ENCODE data around the gene ZYX.
"Not testable (repeated sequence)": the region's sequence is repeated elsewhere in the genome, so short reads cannot be mapped to it uniquely, and the experiment has no call there.

The ZYX gene

DNA sequence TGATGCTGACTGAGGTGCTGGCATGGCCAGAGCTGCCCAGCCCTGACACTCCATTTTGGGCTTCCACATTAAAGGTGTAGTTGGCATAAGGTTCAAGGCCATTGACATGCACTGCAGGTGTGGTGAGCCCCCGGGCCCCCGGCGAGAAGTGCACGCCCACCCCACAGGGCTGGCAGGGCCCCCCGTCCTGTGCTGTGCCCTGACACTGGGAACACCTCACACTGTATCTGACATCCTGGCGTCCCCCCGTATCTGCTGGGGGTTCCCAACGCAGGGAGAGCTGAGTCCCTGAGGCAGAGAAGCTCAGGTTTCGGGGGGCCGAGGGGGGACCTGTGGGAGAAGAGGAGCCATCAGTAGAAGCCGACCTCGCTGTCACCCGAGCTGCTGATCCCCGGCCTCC lies 17.5 kb downstream of the ZYX start:
- no peak for DNase-seq

DNA sequence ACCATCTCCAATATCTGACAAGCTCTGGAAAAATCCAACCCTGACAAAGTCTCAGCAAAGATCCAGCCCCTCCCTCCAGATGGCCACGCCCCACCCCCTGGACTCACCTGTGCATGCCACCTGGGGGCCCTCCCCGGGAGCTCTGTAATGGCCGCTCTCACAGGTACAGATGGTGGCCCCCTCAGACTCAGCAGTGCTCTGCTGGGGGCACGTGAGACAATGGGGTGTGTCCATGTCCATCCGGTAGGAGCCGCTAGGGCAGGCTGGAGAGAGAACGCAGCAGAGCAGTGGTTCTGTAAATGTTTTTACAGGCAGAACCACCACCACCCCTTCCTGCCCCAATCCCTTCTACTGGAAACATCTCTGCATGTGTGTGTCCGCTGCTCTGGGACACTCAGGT lies 18.0 kb downstream of the ZYX start:
- no peak for DNase-seq

DNA sequence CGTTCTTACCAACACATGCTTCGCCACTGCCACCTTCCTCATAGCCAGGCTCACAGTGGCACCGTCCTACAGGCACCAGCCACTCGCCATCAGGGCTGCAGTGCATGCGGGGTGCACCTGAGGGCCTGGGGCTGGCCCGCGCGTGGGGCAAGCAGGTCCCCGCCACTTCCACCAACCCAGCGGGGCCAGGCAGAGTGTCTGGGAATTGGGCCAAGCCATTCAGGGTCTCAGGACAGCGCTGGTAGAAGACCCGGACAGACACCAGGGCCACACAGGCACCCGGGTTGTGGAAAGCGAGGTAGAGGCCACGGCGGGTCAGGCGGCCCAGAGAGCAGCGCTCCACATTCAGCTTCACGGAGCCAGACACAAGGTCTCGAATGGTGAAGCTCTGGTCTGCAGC lies 18.5 kb downstream of the ZYX start:
- no peak for DNase-seq

DNA sequence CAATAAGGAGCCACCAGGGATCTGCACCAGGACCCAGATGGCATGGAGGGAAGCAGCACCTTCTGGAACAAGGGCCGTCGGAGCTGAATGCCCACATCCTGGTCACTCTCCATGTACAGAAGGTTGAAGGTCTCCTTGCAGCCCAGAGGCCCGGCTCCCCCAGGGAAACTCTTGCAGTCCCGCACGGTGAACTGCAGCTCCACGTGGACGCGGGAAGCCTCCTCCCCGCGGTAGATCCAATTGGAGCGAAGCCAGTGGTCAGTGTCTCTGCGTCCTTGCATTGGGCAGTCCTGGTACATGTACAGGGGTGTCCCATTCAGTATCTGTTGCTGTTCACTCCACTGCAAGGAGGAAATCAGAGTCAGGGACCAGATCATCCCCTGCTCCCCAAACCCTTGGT lies 20.1 kb downstream of the ZYX start:
- no peak for DNase-seq

- DNase-seq, result not testable (repeated sequence)
These were observed 21.1 kb downstream of the ZYX start for GRCh38 chr7:143402233-143402632.

DNA sequence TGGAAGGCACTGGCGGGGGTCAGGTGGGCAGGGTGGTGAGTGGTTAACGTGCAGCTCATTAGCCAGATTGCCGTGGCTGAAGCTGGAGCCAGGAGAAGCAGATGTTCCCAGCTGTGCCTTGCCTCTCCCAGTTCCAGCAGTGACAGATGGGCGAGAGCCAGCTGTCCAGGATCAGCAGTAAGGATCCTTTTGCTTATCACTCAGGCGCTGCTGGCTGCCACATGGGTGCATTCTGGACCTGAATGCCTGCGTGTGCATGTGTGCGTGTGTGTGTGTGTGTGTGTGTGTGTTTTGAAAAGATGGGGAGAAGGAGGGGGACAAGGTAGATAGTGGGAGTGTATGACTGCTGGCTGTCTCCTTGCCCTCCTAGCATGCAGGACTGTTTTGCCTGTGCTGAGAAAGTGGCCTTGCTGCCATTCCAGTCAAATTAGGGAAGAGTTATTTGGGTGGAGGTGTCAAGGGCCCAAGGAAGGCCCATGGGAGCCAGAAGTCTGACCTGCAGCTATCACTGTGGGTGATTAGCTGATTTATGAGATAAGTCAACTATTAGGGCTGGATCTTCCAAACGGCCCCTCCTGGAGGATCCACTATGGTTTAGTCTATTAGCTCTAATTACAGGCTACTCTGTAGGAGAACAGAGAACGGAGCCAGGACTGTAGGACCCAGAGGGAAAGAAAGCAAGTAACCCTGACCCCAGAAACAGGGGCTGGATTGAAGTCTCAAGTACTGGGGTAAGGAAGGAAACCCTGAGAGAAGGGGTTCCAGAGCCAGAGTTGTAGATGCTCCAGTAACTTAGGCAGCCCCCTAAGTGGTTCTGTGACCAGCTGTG lies 24.2 kb downstream of the ZYX start:
- no peak for DNase-seq

GRCh38 chr7:143406002-143406357 lies 24.8 kb downstream of the ZYX start:
- DNase-seq, result no peak

DNA sequence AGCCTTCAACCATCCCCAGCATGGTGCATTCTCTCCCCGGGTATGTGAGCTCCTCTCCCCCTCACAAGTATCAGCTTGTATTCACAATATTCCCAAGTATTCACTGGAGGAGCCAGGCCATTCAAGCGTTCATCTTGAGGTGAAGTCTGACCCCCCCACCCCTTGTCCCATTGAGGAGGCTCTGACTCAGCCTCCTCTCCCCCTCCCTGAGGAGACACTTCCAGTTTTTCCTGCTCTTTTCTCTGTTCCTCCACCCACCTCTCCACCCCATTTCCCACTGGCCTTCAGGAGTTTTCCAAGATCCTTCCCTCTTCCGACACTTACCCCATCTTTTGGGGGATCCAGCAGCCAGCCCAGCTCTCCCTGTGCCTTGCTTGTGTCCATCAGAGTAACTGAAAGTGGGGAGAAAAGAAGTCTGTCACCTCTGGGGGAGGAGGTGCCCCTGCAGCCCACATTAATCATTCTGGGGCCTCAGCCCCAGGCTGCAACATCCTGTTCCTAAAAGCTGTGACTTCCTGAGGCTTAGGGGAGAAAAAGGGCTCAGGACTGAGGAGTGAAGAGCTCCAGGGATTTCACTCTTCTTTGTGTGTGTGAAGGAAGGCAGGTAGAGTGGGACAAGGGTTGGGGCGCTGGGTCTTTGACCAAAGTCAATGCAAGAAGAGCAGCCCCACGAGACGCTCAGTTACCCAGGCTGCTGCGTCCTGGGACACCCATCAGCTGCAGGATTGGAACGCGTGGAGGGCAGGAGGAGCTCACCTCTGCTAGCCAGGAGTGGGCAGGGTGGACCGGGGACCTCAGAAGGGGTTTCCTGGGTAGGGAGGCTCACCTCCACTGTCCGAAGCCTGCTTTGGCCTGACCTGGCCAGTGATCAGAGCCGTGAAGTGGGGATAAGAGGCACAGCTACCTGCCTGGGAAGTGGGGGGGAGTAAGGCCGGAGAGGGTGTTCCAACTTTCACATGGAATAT lies 26.4 kb downstream of the ZYX start:
- DNase-seq, result no peak

- no peak for DNase-seq
These were observed 27.1 kb downstream of the ZYX start for GRCh38 chr7:143408252-143408685.

- DNase-seq, result peak; percentile 50
These were observed 27.8 kb downstream of the ZYX start, which contains the start of gene EPHA1 for GRCh38 chr7:143408686-143409561. EPHA1 (minus strand) TSS chr7:143408856; CDS start chr7:143408805, 51 bp downstream.

DNA sequence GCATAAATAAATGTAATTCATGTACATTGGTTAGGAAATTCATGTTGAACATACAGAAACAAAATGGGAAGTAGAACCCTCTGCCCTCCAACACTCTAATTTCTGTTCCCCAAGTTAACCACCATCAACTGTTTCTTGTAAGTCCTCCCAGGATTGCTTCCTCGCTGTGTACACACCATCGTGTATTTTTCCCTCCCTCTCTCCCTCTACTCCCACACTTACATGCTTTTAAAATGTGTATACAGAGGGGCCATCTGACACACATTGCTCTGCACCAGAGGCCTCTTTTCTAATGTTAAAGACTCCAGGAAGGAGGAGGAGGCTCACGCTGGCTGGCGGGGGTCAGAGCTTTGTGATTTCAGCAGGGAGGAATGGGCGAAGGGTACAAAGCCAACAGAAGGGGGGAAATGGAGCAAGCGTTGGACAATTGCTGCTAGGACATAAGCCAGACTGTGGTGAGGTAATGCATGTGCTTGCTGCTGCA lies 29.4 kb downstream of the ZYX start:
- peak; percentile 52 for DNase-seq

DNA sequence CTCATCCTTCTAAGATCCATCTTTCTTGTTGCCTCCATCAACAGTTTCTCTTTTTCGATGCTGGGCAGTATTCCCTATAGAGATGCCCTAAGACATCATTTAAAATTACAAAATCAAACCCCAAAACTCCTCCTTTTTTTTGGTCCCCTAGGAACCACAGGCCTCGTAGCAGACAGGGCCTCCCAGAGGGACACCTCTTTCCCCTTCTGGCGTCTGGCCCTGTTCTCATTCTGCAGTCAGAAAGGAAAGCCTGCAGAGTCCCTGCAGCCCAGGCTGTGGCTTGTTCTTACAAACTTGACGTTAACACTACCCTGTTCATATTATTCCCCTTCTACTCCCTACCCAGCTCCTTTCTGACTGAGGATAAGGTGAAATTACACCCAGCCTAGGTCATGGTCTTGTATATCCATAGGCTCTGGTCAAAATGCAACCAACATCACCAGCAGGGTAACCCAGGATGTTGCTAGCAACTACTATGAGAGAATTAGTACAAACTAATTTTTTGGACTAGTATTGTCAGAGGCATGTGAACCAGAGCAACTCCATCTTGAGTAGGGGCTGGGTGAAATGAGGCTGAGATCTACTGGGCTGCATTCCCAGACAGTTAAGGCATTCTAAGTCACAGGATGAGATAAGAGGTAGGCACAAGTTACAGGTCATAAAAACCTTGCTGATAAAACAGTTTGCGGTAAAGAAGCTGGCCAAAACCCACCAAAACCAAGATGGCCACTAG lies 31.0 kb downstream of the ZYX start:
- DNase-seq, result no peak

GRCh38 chr7:143413123-143413522 lies 32.0 kb downstream of the ZYX start:
- no peak for DNase-seq

DNA sequence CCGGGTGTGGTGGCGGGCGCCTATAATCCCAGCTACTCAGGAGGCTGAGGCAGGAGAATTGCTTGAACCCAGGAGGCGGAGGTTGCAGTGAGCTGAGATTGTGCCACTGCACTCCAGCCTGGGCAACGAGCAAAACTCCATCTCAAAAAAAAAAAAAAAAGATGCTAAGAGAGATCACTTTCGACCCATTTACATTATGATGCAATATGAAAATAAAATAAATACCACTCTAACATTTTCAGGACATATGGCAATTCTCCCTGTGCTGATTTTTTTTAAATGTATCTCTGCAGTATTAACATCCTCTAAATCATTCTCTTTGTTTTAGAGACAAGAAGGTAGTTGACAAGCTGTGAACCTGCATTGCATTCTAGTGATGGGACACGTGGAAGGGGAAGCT lies 34.1 kb downstream of the ZYX start:
- not testable (repeated sequence) for DNase-seq

DNA sequence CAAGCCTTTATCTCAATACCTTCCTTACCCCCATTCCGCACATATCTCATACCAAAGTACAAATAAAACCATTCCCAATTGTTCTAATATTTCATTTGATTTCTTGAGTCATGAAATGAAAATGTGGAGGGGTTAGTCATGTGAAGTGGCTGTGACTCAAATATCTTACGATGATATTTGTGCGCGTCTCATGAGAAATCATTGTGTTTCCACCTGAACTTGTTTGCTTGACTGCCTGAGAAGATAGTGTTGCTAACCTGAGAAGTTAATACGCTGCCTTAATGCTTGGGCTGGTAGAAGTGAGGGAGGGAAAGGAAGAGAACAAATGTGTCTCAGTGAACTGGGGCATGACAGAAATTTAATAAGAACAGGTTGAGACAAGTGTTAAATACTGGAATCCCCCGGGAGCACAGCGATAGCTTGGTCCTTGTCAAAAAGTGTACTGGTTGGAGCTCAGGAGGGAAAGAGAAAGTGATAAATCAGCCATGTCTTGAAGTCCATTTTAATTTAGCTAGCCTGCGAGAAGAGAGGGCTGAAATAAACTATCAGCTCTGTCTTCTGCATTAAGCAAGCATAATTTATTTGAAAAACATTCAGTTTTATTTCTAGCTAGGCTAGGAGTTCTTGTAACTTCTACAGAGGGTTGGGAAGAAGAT lies 34.7 kb downstream of the ZYX start:
- DNase-seq, result no peak

DNA sequence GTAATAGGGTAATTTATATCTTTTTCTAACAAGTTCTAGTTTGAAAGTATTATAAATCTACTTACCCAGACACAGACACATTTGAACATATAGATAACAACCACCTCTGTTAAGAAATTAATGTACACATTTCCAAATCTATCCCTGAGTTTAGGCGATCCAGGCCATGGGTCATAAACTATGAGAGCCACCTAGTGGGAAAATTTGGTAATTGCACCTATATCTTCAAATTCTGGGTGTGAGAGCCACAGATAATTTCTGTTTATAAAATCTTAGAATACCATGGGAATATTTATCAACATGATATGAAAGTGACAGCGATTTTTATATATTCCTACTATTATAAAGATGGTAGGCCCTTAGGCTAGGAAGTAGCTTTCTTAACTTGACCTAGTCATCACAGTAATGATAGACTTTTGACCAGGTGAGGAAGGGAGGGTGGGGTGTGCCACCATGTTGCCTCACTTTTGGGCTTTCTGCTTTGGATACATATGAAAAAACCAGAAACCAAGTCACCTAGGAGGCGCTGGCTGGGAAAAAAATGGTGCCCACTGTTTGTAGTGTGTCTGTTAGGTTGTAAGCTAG lies 35.5 kb downstream of the ZYX start:
- DNase-seq, result peak; percentile 82

DNA sequence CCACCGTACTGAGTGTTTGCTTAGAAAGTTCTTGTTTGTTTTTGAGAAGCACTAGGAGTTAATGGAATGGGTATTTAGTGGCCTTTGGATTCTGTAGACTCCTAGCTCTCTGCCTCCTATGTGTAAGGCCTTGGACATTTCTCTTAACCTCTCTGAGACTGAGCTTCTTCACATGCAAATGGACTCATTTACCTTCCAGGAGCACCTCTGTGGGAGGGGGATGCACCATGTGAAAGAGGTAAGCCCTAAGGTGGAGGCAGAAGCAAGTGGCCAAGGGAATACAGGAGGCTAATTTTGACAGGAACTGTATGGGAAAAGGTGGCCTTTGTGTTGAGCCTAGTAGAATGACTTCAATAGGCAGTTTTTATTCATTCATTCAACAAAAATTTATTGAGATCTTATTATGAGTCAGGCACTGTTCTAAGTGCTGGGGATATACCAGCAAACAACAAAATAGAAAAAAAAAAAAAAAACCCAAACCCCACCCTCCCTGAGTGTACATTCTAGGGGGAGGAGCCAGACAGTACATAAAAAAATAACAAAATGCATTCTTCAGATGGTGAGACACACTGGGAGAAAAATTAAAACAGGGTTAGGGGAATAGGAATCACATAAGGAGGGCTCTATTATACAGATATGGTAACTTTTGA lies 36.7 kb downstream of the ZYX start:
- DNase-seq, result no peak

GRCh38 chr7:143418681-143419458 lies 37.7 kb downstream of the ZYX start:
- no peak for DNase-seq

- DNase-seq, result no peak
These were observed 38.7 kb downstream of the ZYX start for GRCh38 chr7:143419880-143420279.

- not testable (repeated sequence) for DNase-seq
These were observed 39.5 kb downstream of the ZYX start for GRCh38 chr7:143420624-143421023.

Measured in hematopoietic multipotent progenitor cell treated with erythropoietin and hydrocortisone succinate and interleukin-3 and kit ligand, for 4 days (in vitro differentiated cells).